ENCODE results near the gene ANLN. TPM values are rescaled to one million over a fixed set of nuclear protein-coding genes. Genes with fewer than 3 reads are reported as not detected.

The ANLN gene
- polyA plus RNA-seq, 3 donors = 0.12 to 1.1 (median 0.25) TPM

- Histone ChIP-seq H3K79me2 (ENCODE audit: insufficient read depth, low read length) (no peaks in the 10 kb centered on the region), H3K9me3 (replicated peaks in 1 of 2; ENCODE audit: control insufficient read depth in 1 of 2, insufficient read depth in 1 of 2, low read length in 2 of 2) (no peaks in the 10 kb centered on the region), H2AFZ (ENCODE audit: insufficient read depth, low read depth, low read length, poor library complexity, severe bottlenecking) (no peak overlapping the region), H3K4me1 (ENCODE audit: control insufficient read depth in 1 of 2, insufficient read depth in 2 of 2, low read length in 2 of 2) (no peaks in the 10 kb centered on the region), H3K9ac (ENCODE audit: insufficient read depth, low read length, poor library complexity, severe bottlenecking) (no peak overlapping the region), H3K27ac (ENCODE audit: low read depth in 1 of 2, low read length in 2 of 2) (no peak overlapping the region), H3K36me3 (replicated peaks in 1 of 2; ENCODE audit: control insufficient read depth in 1 of 2, insufficient read depth in 2 of 2, low read length in 2 of 2) (no peaks in the 10 kb centered on the region), H3K4me2 (replicated peaks; ENCODE audit: extremely low read depth, low read length, poor library complexity, severe bottlenecking) (no peak overlapping the region), H3K4me3 (replicated peaks in 1 of 3; ENCODE audit: low read depth in 2 of 3, low read length in 3 of 3) (no peak overlapping the region), H4K20me1 (ENCODE audit: insufficient read depth, low read length) (no peaks in the 10 kb centered on the region), H3K27me3 (ENCODE audit: control insufficient read depth in 2 of 2, insufficient read depth in 2 of 2, low read length in 2 of 2) (no peaks in the 10 kb centered on the region)
- Mint-ChIP-seq H3K4me1 (no peaks in the 10 kb centered on the region), H3K9me3 (no peaks in the 10 kb centered on the region), H3K27ac (no peak overlapping the region), H3K4me3 (no peak overlapping the region), H3K27me3 (ENCODE audit: low read depth in 3 of 3) (no peaks in the 10 kb centered on the region), H3K36me3 (no peaks in the 10 kb centered on the region)
- TF ChIP-seq CTCF (IDR thresholded peaks at IDR 0.05) = no peak
- intact Hi-C loops (cut with micrococcal nuclease) = no loop called here
- DNase-seq = no peak
- WGBS (ENCODE audit: insufficient coverage) = 100% methylated on average over 1 of the region's 1 CpG
These were observed 31.1 kb upstream of the ANLN start for GRCh38 chr7:36358589-36358988.

- H3K27me3 Mint-ChIP-seq (ENCODE audit: low read depth in 3 of 3) = peaks cover 0 to 4% (median 2%) of the 10 kb centered on the region in 3 donors
- WGBS (ENCODE audit: insufficient coverage) = no CpG with 5 or more reads among the region's 4 CpGs
These were observed 29.4 kb upstream of the ANLN start for GRCh38 chr7:36360244-36360643.

More at GRCh38 chr7:36360244-36360643, 29.4 kb upstream of the ANLN start:
- intact Hi-C loops (cut with micrococcal nuclease) = no loop called here
- Histone ChIP-seq H3K4me1 (ENCODE audit: control insufficient read depth in 1 of 2, insufficient read depth in 2 of 2, low read length in 2 of 2) (no peaks in the 10 kb centered on the region), H3K4me2 (replicated peaks; ENCODE audit: extremely low read depth, low read length, poor library complexity, severe bottlenecking) (no peak overlapping the region), H3K36me3 (replicated peaks in 1 of 2; ENCODE audit: control insufficient read depth in 1 of 2, insufficient read depth in 2 of 2, low read length in 2 of 2) (no peaks in the 10 kb centered on the region), H3K27ac (ENCODE audit: low read depth in 1 of 2, low read length in 2 of 2) (no peak overlapping the region), H3K79me2 (ENCODE audit: insufficient read depth, low read length) (no peaks in the 10 kb centered on the region), H3K9ac (ENCODE audit: insufficient read depth, low read length, poor library complexity, severe bottlenecking) (no peak overlapping the region), H2AFZ (ENCODE audit: insufficient read depth, low read depth, low read length, poor library complexity, severe bottlenecking) (no peak overlapping the region), H3K27me3 (ENCODE audit: control insufficient read depth in 2 of 2, insufficient read depth in 2 of 2, low read length in 2 of 2) (no peaks in the 10 kb centered on the region), H3K9me3 (replicated peaks in 1 of 2; ENCODE audit: control insufficient read depth in 1 of 2, insufficient read depth in 1 of 2, low read length in 2 of 2) (no peaks in the 10 kb centered on the region), H4K20me1 (ENCODE audit: insufficient read depth, low read length) (no peaks in the 10 kb centered on the region), H3K4me3 (replicated peaks in 1 of 3; ENCODE audit: low read depth in 2 of 3, low read length in 3 of 3) (no peak overlapping the region)
- Mint-ChIP-seq H3K27ac (no peak overlapping the region), H3K36me3 (no peaks in the 10 kb centered on the region), H3K4me3 (no peak overlapping the region), H3K9me3 (peaks cover 0 to 2% (median 0%) of the 10 kb centered on the region in 7 donors), H3K4me1 (no peaks in the 10 kb centered on the region)
- no peak for TF ChIP-seq CTCF (IDR thresholded peaks at IDR 0.05)
- no peak for DNase-seq

Data from CD14-positive monocyte (primary cell).